HG02870 (cell line): Measurements from ENCODE around the gene EEF1A1.
"Not testable (repeated sequence)": the region's sequence is repeated elsewhere in the genome, so short reads cannot be mapped to it uniquely, and the experiment has no call there.

Experiments
- ATAC-seq: cut with Tn5 transposase; IDR thresholded peaks from one replicate; pipeline ENCODE4 v1.9.1; 2021; ENCODE audit warnings: mild to moderate bottlenecking, moderate library complexity; ENCODE audit not compliant: unreplicated experiment

Gene EEF1A1

GRCh38 chr6:73506246-73506645 is 14.6 kb downstream of the EEF1A1 start:
- no peak for ATAC-seq

GRCh38 chr6:73505705-73506104 is 15.1 kb downstream of the EEF1A1 start:
- not testable (repeated sequence) for ATAC-seq

GRCh38 chr6:73505142-73505541 is 15.7 kb downstream of the EEF1A1 start:
- ATAC-seq: no peak

GRCh38 chr6:73504160-73504559 is 16.7 kb downstream of the EEF1A1 start:
- ATAC-seq: no peak

- no peak for ATAC-seq
These were observed 17.6 kb downstream of the EEF1A1 start for GRCh38 chr6:73503027-73503772.

GRCh38 chr6:73497915-73498314 is 22.9 kb downstream of the EEF1A1 start:
- no peak for ATAC-seq

- ATAC-seq: no peak
These were observed 29.5 kb downstream of the EEF1A1 start for GRCh38 chr6:73491377-73491776.

- ATAC-seq: no peak
These were observed 33.4 kb downstream of the EEF1A1 start for GRCh38 chr6:73487473-73487872.

- ATAC-seq: no peak
These were observed 36.4 kb downstream of the EEF1A1 start for GRCh38 chr6:73484438-73484837.

- no peak for ATAC-seq
These were observed 38.9 kb downstream of the EEF1A1 start for GRCh38 chr6:73481969-73482368.

GRCh38 chr6:73477407-73477806 is 43.4 kb downstream of the EEF1A1 start:
- ATAC-seq: no peak

- no peak for ATAC-seq
These were observed 44.1 kb downstream of the EEF1A1 start for GRCh38 chr6:73476723-73477122.

- peak; percentile 96 for ATAC-seq
These were observed 49.0 kb downstream of the EEF1A1 start for GRCh38 chr6:73471686-73472290.
